Transverse colon (tissue), 3 donors: ENCODE data around the gene RABGEF1.

Source experiments
- EP300 ChIP-seq: sonication (generic); formaldehyde crosslinking; IDR thresholded peaks from one replicate; pipeline ENCODE4 v1.6.1; 2017; ENCODE audit warnings: antibody characterized with exemption, low read depth
- POLR2A ChIP-seq: fragments of 450-650 bp; IDR thresholded peaks from one replicate; pipeline ENCODE4 v1.6.1; 2016; ENCODE audit warnings: antibody characterized with exemption, mild to moderate bottlenecking, moderate library complexity
- TF ChIP-seq, protein P1 (sequence below), 5 experiments: fragments of 200-600 bp in 3 of 5; fragments of 450-650 bp in 2 of 5; sonication (generic) in 3 of 5; IDR thresholded peaks; 1 replicate in 2 of 5; 2 replicates in 3 of 5; pipeline ENCODE4 v1.5.1; 2016 to 2017; ENCODE audit warnings: antibody characterized with exemption in 5 of 5, inconsistent platforms in 3 of 5, mild to moderate bottlenecking in 2 of 5, moderate library complexity in 1 of 5

DNA sequence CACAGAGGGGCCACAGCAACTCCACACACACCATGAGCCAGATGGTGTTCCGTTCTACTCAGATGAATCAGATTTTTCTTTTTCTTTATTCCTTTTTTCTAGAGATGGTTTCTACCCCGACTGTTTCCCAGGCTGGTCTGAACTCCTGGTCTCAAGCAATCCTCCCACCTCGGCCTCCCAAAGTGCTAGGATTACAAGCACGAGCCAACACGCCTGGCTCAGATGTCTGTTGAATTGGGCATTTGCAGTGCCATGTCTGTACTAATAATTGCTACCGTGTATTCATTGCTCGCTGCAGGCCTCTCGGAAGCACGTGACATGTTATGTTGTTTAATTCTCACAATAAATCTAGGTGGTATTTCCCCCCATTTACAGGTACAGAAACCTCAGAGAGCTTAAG is 67.2 kb downstream of the RABGEF1 start:
- TF ChIP-seq POLR2A (no peak), EP300 (no peak)
- TF ChIP-seq, protein P1, sequence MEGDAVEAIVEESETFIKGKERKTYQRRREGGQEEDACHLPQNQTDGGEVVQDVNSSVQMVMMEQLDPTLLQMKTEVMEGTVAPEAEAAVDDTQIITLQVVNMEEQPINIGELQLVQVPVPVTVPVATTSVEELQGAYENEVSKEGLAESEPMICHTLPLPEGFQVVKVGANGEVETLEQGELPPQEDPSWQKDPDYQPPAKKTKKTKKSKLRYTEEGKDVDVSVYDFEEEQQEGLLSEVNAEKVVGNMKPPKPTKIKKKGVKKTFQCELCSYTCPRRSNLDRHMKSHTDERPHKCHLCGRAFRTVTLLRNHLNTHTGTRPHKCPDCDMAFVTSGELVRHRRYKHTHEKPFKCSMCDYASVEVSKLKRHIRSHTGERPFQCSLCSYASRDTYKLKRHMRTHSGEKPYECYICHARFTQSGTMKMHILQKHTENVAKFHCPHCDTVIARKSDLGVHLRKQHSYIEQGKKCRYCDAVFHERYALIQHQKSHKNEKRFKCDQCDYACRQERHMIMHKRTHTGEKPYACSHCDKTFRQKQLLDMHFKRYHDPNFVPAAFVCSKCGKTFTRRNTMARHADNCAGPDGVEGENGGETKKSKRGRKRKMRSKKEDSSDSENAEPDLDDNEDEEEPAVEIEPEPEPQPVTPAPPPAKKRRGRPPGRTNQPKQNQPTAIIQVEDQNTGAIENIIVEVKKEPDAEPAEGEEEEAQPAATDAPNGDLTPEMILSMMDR (IDR thresholded peaks at IDR 0.05), result no peak
